Neural cell (in vitro differentiated cells): ENCODE measurements around the gene FAM171A1. TPM values are rescaled to one million over a fixed set of nuclear protein-coding genes. Genes with fewer than 3 reads are reported as not detected.

ENCODE experiments used
- H2AFZ ChIP-seq: fragments of 200-600, 300-800 bp; sonication (generic), shearing (Covaris generic); 2 replicates; pipeline ENCODE4 v1.6.0; 2014; ENCODE audit warnings: low read depth, mild to moderate bottlenecking, antibody characterized with exemption, low read length, moderate library complexity
- H3F3A ChIP-seq: fragments of 200-600 bp; shearing (Covaris generic); 2 replicates; pipeline ENCODE4 v1.6.1; 2016; ENCODE audit warnings: mild to moderate bottlenecking, moderate library complexity, mixed read lengths, antibody characterized with exemption, low read length; ENCODE audit not compliant: insufficient read depth, poor library complexity, severe bottlenecking
- H3K27ac ChIP-seq: fragments of 200-600, 300-800 bp; sonication (generic), shearing (Covaris generic); 2 replicates; pipeline ENCODE4 v1.5.1; 2014; ENCODE audit warnings: mild to moderate bottlenecking, low read length, moderate library complexity
- H3K27me3 ChIP-seq: fragments of 300-800, 200-600 bp; sonication (generic), shearing (Covaris generic); 2 replicates; pipeline ENCODE4 v1.6.0; 2014; ENCODE audit warnings: mild to moderate bottlenecking, low read depth, low read length, moderate library complexity; ENCODE audit not compliant: insufficient read depth
- H3K36me3 ChIP-seq: fragments of 300-800, 200-600 bp; sonication (generic), shearing (Covaris generic); 2 replicates; pipeline ENCODE4 v1.5.1; 2014; ENCODE audit warnings: mild to moderate bottlenecking, antibody characterized with exemption, low read length, moderate library complexity; ENCODE audit not compliant: insufficient read depth
- H3K4me2 ChIP-seq: fragments of 300-800, 200-600 bp; sonication (generic), shearing (Covaris generic); 2 replicates; pipeline ENCODE4 v1.6.0; 2014; ENCODE audit warnings: mild to moderate bottlenecking, low read length
- H3K4me3 ChIP-seq: fragments of 300-800, 200-600 bp; sonication (generic), shearing (Covaris generic); 2 replicates; pipeline ENCODE4 v1.5.1; 2014; ENCODE audit warnings: mild to moderate bottlenecking, low read length, moderate library complexity
- H3K79me2 ChIP-seq: fragments of 200-600 bp; shearing (Covaris generic); replicated peaks from 2 replicates; pipeline ENCODE4 v1.6.0; 2014; ENCODE audit warnings: mild to moderate bottlenecking, low read length, moderate library complexity; ENCODE audit not compliant: insufficient read depth
- H3K9ac ChIP-seq: fragments of 300-800, 200-600 bp; sonication (generic), shearing (Covaris generic); 2 replicates; pipeline ENCODE4 v1.6.1; 2016; ENCODE audit warnings: mild to moderate bottlenecking, low read length, mixed read lengths
- H3K9me2 ChIP-seq: fragments of 200-600 bp; shearing (Covaris generic); 2 replicates; pipeline ENCODE4 v1.6.1; 2016; ENCODE audit warnings: mild to moderate bottlenecking, low read length, mixed read lengths; ENCODE audit not compliant: insufficient read depth
- H3K9me3 ChIP-seq: fragments of 200-600, 300-800 bp; sonication (generic), shearing (Covaris generic); 2 replicates; pipeline ENCODE4 v1.6.1; 2016; ENCODE audit warnings: mild to moderate bottlenecking, mixed run types, low read length, moderate library complexity, mixed read lengths
- H4K20me1 ChIP-seq: fragments of 200-600 bp; shearing (Covaris generic); 2 replicates; pipeline ENCODE4 v1.6.1; 2016; ENCODE audit warnings: mild to moderate bottlenecking, mixed run types; ENCODE audit not compliant: insufficient read depth
- CTCF ChIP-seq: fragments of 450-650 bp; IDR thresholded peaks from 2 replicates; pipeline ENCODE4 v1.5.1; 2014; ENCODE audit warnings: antibody characterized with exemption, mild to moderate bottlenecking, moderate library complexity; ENCODE audit not compliant: poor library complexity, severe bottlenecking
- EP300 ChIP-seq: fragments of 450-650 bp; conservative IDR thresholded peaks from 2 replicates; pipeline ENCODE4 v1.6.1; 2014; ENCODE audit warnings: antibody characterized with exemption, mild to moderate bottlenecking, moderate library complexity; ENCODE audit not compliant: poor library complexity, severe bottlenecking
- EZH2 ChIP-seq: fragments of 200-600, 300-800 bp; shearing (Covaris generic), sonication (generic); IDR thresholded peaks from 2 replicates; pipeline ENCODE4 v1.6.1; 2014; ENCODE audit warnings: antibody characterized with exemption, low read length, borderline replicate concordance, mild to moderate bottlenecking; ENCODE audit not compliant: insufficient read depth, poor library complexity, severe bottlenecking
- MXI1 ChIP-seq: fragments of 450-650 bp; conservative IDR thresholded peaks from 2 replicates; pipeline ENCODE4 v1.6.1; 2014; ENCODE audit warnings: antibody characterized with exemption, mild to moderate bottlenecking; ENCODE audit not compliant: poor library complexity, severe bottlenecking
- POLR2AphosphoS5 ChIP-seq: IDR thresholded peaks from 2 replicates; pipeline ENCODE4 v1.6.1; 2012
- RAD21 ChIP-seq: fragments of 450-650 bp; conservative IDR thresholded peaks from 2 replicates; pipeline ENCODE4 v1.6.1; 2014; ENCODE audit warnings: antibody characterized with exemption, mild to moderate bottlenecking, moderate library complexity
- REST ChIP-seq: IDR thresholded peaks from 2 replicates; pipeline ENCODE4 v1.6.1; 2012; ENCODE audit warnings: borderline replicate concordance
- SMC3 ChIP-seq: fragments of 450-650 bp; conservative IDR thresholded peaks from 2 replicates; pipeline ENCODE4 v1.6.1; 2014; ENCODE audit warnings: antibody characterized with exemption, mild to moderate bottlenecking, moderate library complexity; ENCODE audit not compliant: poor library complexity
- TAF1 ChIP-seq: IDR thresholded peaks from 2 replicates; pipeline ENCODE4 v1.6.1; 2012; ENCODE audit warnings: low read depth
- polyA plus RNA-seq: library from polyadenylated mRNA; depleted of rRNA; stranded (reverse); fragments of >200 nt; gene quantifications from 2 replicates; pipeline ENCODE4 v1.2.3, GENCODE V29; 2014

Gene FAM171A1
- polyA plus RNA-seq, 1 donor from 2014 or later, result 28.8 TPM

GRCh38 chr10:15197911-15198310 lies 173.2 kb downstream of the FAM171A1 start:
- Histone ChIP-seq H4K20me1 (no peaks in the 10 kb centered on the region), H3K27ac (no peak overlapping the region), H3K36me3 (peaks cover 4% of the 10 kb centered on the region), H3K9me3 (no peaks in the 10 kb centered on the region), H2AFZ (no peak overlapping the region), H3K9me2 (no peaks in the 10 kb centered on the region), H3K9ac (no peak overlapping the region), H3K4me3 (no peak overlapping the region), H3F3A (no peaks in the 10 kb centered on the region), H3K79me2 (no peaks in the 10 kb centered on the region), H3K27me3 (no peaks in the 10 kb centered on the region), H3K4me2 (no peak overlapping the region)
- TF ChIP-seq POLR2AphosphoS5 (no peak), EP300 (no peak), SMC3 (no peak)

GRCh38 chr10:15197276-15197675 lies 173.8 kb downstream of the FAM171A1 start:
- Histone ChIP-seq H3F3A (no peaks in the 10 kb centered on the region), H3K27ac (no peak overlapping the region), H3K4me3 (no peak overlapping the region), H3K9me3 (no peaks in the 10 kb centered on the region), H3K9me2 (no peaks in the 10 kb centered on the region), H4K20me1 (no peaks in the 10 kb centered on the region), H3K79me2 (no peaks in the 10 kb centered on the region), H2AFZ (no peak overlapping the region), H3K27me3 (no peaks in the 10 kb centered on the region), H3K9ac (no peak overlapping the region), H3K36me3 (peaks cover 4% of the 10 kb centered on the region), H3K4me2 (no peak overlapping the region)
- TF ChIP-seq SMC3 (no peak), REST (no peak), EP300 (no peak), MXI1 (no peak), RAD21 (no peak), TAF1 (no peak), POLR2AphosphoS5 (no peak), CTCF (no peak), EZH2 (no peak)
